ENCODE results near the gene SNCAIP.

SNCAIP gene

DNA sequence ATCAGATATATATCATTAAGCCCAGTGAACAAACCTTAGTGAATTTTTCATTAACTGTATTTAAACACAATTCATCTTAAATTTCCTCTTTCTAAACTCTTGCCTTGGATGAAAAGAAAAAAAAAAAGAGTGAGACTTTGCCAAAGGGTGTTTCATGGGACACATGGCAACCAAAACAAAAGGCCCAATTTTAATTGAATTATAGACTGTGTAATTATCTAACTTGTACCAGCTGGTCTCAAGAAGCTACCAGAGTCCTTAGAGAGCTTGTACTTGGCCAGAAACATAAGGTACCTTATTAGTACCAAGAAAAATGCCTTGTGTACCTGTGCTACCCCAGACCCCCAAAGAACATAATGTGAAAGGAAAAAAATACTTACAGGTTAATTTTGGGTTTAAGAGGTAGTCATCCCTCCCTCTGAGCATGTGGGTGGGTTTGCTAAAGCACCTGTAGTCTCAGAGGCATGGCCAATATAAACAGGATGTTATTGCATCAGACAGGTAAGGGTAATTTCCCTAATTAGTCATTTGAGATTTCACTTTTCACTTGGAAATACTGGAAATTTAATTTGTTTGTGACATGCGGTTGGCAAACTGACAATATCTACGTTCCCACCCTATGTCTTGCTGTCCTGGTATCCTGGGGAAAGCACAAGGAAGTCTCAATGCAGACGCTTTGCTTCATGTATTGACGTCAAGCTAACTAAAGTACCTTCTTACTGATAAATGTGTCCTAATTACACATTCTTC is 90.1 kb downstream of the SNCAIP start:
- peak; percentile 81 for DNase-seq

DNA sequence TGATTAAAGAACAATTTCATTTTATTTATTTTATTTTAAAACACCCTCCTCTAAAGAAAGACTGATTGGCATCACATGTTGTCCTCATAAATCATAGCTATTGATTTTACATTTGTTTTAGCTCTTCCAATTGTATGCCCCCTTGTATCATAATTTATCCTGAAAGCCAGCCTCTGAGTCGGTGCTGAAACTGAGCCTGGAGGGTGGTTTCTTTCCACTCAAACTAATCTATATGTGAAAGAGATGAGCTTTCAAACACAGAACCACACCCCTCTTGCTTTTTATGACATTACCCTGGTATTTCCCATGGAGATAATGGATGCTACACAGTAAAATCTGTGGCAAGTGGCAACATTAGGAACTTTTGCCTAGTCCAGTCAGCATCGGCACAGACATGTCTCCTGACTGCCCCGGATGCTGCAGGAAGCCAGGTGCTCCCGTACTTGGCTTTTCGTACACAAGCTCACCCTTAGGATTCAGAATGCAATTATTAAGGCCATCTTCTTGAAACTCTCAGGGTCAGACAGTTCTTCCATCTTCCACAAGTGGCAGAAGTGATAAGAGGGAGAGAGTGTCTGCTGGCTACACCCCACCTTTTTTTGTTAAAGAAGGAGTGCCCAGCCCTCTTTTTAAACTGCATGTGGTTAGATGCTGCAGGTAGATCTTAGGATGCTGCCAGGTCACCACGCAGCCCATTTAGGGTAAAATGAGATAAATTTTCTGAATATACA is 91.1 kb downstream of the SNCAIP start:
- no peak for DNase-seq

DNA sequence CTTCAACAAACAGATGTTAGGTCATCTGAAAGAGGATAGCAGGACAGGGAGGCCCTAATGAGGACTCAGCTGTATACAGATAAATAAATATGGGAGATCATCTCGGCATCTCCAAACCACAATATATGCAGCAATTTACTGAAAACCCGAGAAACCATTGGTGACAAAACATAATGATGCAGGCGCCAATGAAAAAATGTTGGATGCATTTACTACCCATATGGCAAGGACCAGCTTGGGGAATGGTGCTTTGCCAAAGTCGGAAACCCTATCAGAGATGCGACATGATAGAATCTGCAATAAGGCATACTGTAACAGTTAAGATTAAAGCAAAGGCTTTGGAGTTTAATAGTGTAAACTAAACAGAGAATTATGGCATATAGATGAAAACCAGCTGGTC is 92.0 kb downstream of the SNCAIP start:
- DNase-seq: no peak

DNA sequence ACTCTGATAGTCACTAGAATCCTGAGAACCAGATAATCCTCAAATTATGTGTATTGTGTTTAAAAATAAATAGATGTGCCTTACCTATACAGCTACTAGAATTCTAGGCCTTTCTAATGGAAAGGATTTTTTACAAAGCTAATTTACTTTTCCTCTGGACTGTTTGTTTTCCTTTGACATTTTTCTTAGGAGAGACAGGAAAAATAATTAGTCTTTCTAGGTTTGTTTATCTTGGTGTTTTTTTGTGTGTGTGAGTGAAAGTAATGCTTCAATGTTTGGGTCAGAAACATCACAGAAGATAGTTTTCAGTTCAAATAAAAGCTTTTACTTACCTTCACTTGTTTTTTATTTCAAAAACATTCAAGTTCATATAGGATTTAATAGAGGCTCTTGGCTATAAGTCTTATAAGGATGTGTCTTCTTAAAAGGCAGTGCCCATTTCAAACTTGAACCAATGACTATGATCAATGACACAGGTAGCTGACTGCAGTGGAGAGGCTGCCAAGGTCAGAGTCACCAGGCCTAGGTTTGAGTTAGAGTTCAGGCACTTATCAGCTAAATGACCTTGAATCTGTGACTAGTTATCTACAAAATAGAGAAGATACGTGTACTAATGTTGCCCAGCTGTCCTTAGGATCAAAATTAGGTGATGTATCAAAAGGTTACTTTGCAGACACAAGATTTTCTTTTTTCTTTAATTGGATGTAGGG is 92.8 kb downstream of the SNCAIP start:
- no peak for DNase-seq

DNA sequence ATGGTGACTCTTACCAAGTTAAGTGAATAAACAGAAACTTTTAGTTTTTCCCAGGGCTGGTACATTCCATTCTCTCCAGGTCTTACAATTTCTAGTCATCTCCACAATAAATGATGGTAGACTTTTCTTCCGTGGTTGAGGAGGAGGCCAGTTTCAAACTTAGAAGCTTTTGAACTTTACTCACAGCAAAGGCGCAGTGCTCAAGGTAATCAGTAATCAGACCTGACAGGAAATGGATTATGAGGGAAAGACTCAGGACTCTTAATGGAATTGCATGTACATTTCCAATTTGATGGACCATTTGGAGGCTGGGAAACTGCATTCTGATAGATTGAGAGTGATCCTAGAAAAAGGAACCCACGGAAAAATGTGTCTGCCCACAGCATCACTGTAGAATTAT is 93.7 kb downstream of the SNCAIP start:
- DNase-seq: no peak

DNA sequence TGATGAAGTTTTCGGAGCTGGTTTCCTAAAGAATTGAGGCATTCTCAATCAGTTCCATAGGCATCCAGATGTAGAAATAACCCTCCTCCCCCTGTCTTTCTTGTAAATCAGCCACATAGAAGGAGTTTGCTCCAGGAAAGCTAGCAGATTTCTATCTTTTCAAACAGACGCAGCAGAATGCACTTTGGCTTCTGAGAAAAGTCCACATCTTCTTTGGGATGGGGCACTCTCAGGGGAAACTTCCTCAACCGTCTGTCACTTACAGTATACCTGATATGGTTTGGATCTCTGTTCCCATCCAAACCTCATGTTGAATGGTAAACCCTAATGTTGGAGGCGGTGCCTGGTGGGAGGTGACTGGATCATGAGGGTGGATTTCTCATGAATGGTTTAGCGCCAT is 94.1 kb downstream of the SNCAIP start:
- DNase-seq: no peak

DNA sequence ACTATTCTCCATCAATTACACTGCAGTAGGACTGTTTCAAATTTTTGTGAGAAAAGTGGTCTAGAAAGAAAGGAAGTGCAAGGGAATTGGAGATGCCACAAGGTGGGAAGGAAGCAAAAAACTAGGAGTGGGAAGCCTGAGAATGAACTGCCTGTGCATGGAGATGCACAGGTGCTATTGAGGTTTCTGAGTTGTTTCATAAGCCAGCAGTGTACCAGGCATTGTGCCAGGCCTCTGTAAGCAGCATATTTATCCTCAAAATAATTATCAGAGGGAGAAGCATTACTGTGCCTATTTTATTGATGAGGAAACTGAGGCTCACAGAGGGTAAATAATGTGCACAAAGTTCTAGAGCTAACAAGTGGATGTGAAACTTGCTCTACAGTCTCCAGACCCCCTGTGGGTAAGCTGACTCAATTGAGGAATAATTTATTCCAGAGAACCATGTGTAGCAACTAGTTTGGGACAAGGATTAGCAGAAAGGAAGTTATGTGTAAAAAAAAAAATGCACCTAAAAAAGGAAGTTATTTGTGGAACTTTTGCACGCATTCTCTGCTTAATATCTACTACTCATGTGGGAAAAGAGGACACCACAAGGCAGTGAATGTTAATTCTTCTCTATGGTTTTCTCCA is 96.7 kb downstream of the SNCAIP start:
- DNase-seq: no peak

DNA sequence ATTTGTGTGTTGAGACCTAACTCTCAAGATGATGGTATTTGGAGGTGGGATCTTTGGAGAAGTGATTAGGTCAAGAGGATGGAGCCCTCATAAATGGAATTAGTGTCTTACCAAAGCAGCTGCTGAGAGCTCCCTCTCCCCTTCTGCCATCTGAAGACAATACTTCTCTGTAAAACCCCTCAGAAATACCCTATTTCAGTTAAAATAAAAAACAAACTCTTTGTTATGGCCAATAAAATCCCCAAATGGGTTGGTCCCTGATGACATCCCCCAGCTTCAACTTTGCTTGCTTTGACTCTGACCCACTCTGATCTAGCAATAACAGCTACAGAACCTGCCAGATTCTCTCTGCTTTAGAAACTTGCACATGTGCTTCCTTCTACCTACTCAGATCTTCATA is 100.9 kb downstream of the SNCAIP start:
- no peak for DNase-seq

DNA sequence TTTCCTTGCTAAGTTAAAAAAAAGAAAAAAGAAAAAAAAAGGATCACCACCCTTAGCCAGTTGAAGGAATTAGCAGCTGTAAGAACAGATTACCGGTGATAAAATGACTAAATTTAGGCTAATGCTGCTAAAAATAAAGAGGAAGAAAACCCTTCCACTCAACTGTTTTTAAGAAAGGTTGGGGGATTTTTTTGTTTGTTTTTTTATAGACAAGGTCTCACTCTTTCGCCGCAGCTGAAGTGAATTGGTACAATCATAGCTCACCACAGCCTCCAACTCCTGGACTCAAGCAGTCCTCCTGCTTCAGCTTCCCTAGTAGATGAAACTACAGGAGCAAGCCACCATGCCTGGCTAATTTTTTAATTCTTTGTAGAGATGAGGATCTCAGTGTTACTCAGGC is 101.7 kb downstream of the SNCAIP start:
- DNase-seq: no peak

DNA sequence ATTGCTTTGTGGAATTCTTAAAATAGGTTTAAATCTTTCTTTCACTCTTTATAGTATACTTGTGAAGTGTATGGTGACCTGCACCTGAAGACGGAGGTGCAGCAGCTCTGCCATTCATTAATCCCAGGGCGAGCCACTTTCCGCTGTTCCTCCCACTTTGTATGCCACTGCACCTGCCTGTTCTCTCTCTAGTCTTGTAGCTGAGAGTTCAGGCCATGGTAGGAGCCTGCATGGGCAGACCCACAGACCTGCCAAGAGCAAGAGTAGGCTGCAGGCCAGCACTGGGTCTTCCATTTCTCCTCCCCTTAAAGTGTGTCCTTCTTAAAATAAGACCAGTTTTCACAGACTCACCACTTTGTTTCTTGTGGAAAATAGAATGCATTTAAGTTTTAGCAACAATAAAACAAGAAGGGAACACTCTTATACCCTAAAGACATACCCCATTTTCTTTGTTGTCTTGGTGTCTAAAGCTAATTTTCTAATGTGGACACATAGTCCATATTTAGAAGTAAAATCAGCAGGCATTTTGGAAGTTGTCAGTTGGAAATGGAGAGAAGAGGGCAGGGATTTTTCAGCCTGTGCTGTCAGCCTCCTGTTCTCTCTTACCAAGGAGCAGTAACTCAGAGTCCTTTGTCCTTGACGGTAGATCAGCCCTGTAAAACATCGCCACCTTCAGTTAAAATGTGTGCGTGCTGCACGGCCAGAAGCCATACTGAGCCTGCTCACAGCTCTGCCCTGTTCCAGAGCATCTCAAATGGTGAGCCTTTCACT is 103.2 kb downstream of the SNCAIP start:
- DNase-seq: peak; percentile 34

DNA sequence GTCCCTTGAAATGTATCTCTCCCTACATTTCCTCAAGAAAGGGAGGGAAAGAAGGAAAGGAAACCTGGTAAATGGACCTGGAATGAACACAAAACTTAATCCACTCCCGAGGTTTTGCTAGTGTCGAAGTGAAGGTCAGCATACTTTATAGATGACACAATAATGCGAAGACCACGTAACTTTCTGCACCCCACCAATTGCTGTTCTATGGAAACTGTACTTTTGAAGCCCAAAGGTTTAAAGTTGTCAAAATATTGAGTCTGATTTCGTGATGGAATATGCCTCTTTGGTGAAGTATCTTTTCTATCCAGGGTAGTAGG is 103.7 kb downstream of the SNCAIP start:
- DNase-seq: no peak

DNA sequence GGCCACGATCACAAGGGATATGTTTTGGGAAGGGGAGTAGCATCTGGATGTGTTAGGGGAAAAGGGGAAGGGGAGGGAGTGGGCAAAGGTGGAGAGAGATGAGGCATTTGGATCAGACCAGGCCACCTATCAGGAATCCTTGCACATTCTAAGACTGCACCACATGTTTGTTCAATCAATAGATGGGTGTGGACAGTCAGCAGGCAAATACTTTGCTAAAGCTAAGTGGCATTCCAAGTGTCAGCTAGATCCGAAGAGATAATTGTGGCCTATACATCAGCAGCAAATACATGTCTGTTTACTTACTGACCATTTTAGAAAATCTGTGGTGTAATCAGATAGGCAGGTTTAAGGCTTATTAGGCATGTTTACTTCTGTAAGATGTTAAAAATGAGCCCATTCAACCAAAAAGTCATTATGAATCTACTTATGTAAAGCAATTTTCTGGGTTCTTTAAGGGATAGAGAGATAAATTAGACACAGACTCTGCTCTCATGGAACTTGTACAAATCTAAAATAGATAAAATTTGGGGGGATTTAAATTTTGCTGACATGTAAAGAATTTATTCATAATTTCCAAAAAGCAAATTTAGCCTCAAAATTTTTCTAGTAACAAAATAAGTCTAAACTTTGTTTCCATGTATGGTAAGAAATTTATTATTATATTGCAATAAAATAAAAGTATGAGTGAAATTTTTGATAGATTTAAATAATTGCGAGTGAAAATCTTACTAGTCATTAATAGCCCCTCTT is 107.3 kb downstream of the SNCAIP start:
- DNase-seq: no peak

DNA sequence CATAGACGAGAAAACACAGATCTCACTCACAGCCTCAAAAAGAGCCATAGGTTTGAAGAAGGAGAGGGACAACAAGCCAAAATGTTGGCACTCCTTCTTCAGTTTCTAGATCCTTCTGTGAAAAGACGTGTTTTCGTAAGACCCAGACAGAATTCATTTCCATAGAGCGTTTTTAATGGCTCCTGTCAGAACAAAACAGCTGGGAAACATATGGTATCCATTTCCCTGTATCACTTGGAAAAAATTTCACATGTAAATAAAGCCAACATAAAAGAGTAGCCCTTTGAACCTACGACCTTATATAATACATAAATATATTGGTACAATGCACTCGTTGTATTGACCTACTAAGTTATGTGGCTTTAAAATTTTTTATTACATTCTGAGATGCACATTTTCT is 108.1 kb downstream of the SNCAIP start:
- DNase-seq: no peak

DNA sequence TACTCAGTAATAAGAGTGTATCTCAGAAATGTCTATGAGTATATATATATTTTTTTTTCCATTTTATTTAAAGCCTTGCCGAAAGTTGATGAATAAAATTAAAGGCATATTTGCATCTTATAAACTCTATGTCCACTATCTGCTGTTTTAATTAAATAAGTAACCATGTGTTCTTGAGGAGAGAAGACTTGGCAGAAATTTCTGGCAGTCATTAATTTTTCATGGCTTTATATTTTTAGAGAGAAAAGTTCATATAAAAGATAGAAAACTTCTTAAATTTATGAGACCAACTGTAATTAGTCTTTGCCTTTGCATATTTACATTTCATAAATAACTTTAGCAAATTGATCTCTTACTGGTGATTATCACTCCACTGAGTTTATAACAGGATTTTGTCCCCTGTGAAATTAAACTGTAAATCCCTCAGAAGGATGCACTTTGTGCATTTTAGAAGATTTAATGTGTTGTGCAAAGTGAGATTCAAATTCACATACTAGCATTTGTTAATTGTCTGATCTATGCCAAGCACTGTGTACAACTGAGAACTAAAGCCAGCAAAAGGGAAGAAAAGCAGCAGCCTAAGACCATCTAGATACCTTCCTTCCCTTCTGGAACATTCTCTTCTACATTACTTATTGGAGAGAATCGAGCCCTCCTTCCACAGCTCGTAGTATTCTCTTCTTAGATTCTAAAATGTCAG is 108.7 kb downstream of the SNCAIP start:
- no peak for DNase-seq

DNA sequence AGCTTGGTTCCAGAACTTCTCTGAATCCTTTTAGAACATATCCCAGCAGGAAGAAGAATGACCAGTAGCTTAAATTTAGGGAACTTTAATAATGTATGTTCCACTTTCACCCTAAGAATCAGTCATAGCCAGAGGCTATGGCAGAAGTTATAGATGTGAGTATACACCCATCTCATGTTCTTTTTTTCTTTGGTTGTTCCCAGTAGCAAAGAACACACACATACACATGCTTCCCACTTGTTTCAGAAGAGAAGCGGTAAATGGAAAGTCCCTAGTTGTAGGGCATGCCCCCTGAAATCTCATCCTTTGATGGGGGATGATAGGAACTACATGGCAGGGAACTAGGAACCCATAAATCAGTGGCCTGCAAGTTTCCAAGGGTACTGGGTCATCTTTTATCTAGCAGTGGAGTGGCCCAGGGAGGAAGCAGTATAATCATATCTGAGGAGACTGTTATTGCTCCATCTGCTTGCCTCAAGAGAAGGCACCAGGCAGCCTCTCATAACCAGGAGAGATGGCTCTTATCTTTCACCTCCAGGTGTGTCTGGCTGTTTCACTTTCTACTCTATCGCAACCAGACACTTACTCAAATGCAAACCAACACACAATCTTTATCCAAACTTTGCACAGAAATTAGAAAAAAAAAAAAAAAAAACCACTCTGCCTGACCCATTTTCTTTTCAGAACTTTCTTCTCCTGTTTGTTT is 109.5 kb downstream of the SNCAIP start:
- no peak for DNase-seq

DNA sequence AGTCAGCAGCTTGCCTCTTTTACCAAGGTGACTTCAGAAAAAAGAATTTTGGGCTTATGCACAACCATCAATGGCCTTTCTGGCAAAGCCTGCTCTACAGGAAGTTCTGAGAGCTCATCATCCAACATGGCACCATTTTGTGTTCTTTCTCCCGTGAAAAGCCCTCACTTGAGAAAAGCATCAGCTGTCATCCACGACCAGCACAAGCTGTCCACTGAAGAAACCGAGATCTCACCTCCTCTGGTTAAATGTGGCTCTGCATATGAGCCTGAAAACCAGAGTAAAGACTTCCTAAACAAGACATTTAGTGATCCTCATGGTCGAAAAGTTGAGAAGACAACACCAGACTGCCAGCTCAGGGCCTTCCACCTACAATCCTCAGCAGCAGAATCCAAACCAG is 111.2 kb downstream of the SNCAIP start:
- DNase-seq: no peak

DNA sequence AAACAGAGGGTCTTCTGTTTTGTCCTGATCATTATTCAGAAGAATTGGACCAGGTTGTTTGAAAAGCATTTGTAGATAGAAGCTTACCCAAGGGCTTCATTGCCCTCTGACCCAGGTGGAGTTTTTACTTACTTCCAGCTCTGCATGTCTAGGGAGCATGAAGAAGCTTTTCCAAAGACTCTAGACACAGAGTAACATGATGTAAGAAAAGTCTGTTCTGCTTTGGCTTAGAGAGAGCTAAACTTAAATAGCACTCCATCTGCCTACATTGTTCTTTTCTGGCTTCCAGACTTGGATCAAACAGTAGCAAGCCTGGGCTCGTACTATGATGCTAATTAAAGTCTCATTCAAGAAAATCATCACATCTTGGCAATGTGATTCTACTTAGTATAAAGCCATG is 112.1 kb downstream of the SNCAIP start:
- no peak for DNase-seq

DNA sequence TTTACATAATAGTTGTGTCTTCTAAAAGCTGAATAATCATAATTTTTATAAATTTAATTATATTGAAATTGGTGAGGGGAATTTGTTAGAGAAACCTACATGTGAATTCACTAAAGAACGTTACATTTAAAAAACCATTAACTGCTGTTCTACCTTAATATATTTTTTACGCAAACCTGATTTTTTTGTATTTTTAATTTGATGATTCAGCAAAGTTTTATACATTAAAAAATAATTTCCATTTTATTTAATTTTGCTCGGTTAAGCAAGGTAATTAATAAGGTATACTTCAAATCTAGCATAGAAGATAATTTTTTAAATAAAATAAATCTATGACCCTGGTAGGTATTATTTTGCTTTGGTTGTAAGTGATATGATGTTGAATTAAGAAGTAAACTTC is 114.3 kb downstream of the SNCAIP start:
- no peak for DNase-seq

DNA sequence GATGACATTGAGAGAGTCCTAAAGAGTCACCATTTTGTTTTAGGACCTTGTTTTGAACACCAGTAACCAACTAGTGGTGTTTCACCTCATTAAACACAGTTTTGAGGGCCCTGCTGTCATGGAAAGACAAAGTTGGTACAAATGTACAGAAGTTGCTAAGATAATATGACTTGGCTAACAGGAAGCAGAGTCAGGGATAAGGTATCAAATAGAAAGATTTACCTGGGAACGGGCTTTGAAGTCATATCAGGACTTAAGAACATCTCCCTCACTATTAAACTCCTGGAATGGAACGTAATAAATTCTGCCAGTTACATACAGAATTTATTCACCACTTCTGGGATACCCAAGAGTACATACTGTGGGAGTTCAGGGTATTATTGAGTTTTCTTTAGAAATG is 115.6 kb downstream of the SNCAIP start:
- DNase-seq: no peak

DNA sequence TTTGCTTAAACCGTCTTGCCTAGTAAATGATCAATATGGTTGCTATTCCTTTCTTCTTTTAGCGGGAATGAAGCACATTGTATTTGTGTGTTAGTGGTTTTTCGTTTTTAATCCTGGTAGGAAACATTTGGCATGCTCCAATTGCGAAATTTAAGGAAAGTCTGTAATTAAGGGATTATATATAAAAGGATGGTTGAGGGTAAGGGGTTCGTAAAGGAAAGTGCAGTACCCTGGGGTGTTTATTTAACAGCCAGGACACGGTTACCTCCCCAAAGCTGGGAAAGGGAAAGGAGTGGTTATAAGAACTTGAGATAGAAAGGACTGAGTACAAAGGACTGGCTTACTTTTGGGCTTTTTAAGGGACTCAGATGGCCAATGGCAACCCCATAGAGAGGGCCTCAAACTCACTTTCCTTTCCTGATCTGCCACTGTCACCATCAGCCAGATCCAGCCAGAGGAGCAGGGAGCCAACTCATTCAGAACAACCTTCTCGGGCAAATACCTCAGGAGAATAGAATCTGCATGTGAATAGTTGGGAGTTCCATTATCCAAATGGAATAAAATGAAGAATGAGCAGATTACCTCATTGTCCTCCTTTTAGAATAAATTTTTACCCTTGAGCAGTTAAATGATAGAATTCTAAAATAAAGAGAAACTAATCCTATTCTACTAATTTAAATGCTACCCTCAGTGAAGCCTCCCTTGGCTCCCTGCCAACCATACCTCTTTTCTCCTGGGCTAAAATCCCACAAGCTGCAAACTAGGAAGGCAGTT is 117.7 kb downstream of the SNCAIP start:
- DNase-seq: no peak

All from NCI-H1105 (cell line).